OCI-LY1 (cell line): Measurements from ENCODE around the gene ARV1.

Experiments
- H2AFZ ChIP-seq: fragments of 200-600 bp; sonication (generic), shearing (Covaris generic); 2 replicates; pipeline ENCODE4 v1.6.0; 2014; ENCODE audit warnings: antibody characterized with exemption, mild to moderate bottlenecking, low read length
- H3F3A ChIP-seq: fragments of 200-600 bp; sonication (generic), shearing (Covaris generic); 2 replicates; pipeline ENCODE4 v1.6.0; 2014; ENCODE audit warnings: mild to moderate bottlenecking, antibody characterized with exemption, low read length, moderate library complexity; ENCODE audit not compliant: insufficient read depth
- H3K27ac ChIP-seq: fragments of 200-600 bp; sonication (generic); 2 replicates; pipeline ENCODE4 v1.5.1; 2014; ENCODE audit warnings: low read length, mixed run types, mild to moderate bottlenecking, low read depth; ENCODE audit not compliant: poor library complexity, severe bottlenecking
- H3K27me3 ChIP-seq: fragments of 200-600 bp; sonication (generic); 2 replicates; pipeline ENCODE4 v1.6.0; 2014; ENCODE audit warnings: antibody characterized with exemption, mild to moderate bottlenecking, low read length, moderate library complexity; ENCODE audit not compliant: insufficient read depth
- H3K36me3 ChIP-seq: fragments of 200-600 bp; sonication (generic); 2 replicates; pipeline ENCODE4 v1.6.1; 2014; ENCODE audit warnings: mild to moderate bottlenecking, antibody characterized with exemption, low read length, moderate library complexity, mixed read lengths; ENCODE audit not compliant: insufficient read depth
- H3K4me1 ChIP-seq: fragments of 200-600 bp; sonication (generic); 2 replicates; pipeline ENCODE4 v1.5.1; 2014; ENCODE audit warnings: mild to moderate bottlenecking, low read length, moderate library complexity; ENCODE audit not compliant: insufficient read depth, severe bottlenecking
- H3K4me2 ChIP-seq: fragments of 200-600 bp; sonication (generic), shearing (Covaris generic); 2 replicates; pipeline ENCODE4 v1.6.1; 2014; ENCODE audit warnings: low read length
- H3K4me3 ChIP-seq: fragments of 200-600 bp; sonication (generic); 2 replicates; pipeline ENCODE4 v1.5.1; 2014; ENCODE audit warnings: low read length, low read depth, mild to moderate bottlenecking, mixed read lengths; ENCODE audit not compliant: poor library complexity, severe bottlenecking
- H3K79me2 ChIP-seq: fragments of 200-600 bp; shearing (Covaris generic); 2 replicates; pipeline ENCODE4 v1.6.1; 2016; ENCODE audit warnings: mixed run types, low read length, mixed read lengths; ENCODE audit not compliant: insufficient read depth
- H3K9ac ChIP-seq: fragments of 200-600 bp; sonication (generic), shearing (Covaris generic); 2 replicates; pipeline ENCODE4 v1.6.1; 2014; ENCODE audit warnings: mild to moderate bottlenecking, low read length, mixed read lengths
- H3K9me2 ChIP-seq: fragments of 200-600 bp; sonication (generic), shearing (Covaris generic); 2 replicates; pipeline ENCODE4 v1.6.1; 2014; ENCODE audit warnings: low read depth, mild to moderate bottlenecking, low read length, mixed read lengths
- H3K9me3 ChIP-seq: fragments of 200-600 bp; shearing (Covaris generic); 2 replicates; pipeline ENCODE4 v1.6.1; 2014; ENCODE audit warnings: low read length, mixed read lengths
- H4K20me1 ChIP-seq: fragments of 200-600 bp; sonication (generic), shearing (Covaris generic); 2 replicates; pipeline ENCODE4 v1.6.0; 2016; ENCODE audit warnings: mild to moderate bottlenecking, low read length; ENCODE audit not compliant: insufficient read depth
- EZH2 ChIP-seq: fragments of 200-600 bp; sonication (generic), shearing (Covaris generic); IDR thresholded peaks from 2 replicates; pipeline ENCODE4 v1.8.0; 2017; ENCODE audit warnings: borderline replicate concordance, mixed run types, mild to moderate bottlenecking, antibody characterized with exemption, low read length, moderate library complexity, mixed read lengths
- TF ChIP-seq, protein P1 (sequence below): fragments of 200-600 bp; sonication (generic), shearing (Covaris generic); IDR thresholded peaks from 2 replicates; pipeline ENCODE4 v1.5.1; 2017; ENCODE audit warnings: mild to moderate bottlenecking, antibody characterized with exemption, low read length, moderate library complexity, mixed read lengths

ARV1 gene

GRCh38 chr1:230948301-230948700 is 30.6 kb upstream of the ARV1 start:
- Histone ChIP-seq H3K27ac (no peak overlapping the region), H3K27me3 (no peaks in the 10 kb centered on the region), H3K9me2 (no peaks in the 10 kb centered on the region), H3K9me3 (no peaks in the 10 kb centered on the region), H3K36me3 (peaks cover 25% of the 10 kb centered on the region), H4K20me1 (no peaks in the 10 kb centered on the region), H3K4me1 (peaks cover 7% of the 10 kb centered on the region), H2AFZ (no peak overlapping the region), H3K4me3 (no peak overlapping the region), H3K79me2 (no peaks in the 10 kb centered on the region), H3F3A (no peaks in the 10 kb centered on the region), H3K4me2 (no peak overlapping the region), H3K9ac (no peak overlapping the region)
- TF ChIP-seq, protein P1, sequence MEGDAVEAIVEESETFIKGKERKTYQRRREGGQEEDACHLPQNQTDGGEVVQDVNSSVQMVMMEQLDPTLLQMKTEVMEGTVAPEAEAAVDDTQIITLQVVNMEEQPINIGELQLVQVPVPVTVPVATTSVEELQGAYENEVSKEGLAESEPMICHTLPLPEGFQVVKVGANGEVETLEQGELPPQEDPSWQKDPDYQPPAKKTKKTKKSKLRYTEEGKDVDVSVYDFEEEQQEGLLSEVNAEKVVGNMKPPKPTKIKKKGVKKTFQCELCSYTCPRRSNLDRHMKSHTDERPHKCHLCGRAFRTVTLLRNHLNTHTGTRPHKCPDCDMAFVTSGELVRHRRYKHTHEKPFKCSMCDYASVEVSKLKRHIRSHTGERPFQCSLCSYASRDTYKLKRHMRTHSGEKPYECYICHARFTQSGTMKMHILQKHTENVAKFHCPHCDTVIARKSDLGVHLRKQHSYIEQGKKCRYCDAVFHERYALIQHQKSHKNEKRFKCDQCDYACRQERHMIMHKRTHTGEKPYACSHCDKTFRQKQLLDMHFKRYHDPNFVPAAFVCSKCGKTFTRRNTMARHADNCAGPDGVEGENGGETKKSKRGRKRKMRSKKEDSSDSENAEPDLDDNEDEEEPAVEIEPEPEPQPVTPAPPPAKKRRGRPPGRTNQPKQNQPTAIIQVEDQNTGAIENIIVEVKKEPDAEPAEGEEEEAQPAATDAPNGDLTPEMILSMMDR: no peak
- no peak for TF ChIP-seq EZH2

DNA sequence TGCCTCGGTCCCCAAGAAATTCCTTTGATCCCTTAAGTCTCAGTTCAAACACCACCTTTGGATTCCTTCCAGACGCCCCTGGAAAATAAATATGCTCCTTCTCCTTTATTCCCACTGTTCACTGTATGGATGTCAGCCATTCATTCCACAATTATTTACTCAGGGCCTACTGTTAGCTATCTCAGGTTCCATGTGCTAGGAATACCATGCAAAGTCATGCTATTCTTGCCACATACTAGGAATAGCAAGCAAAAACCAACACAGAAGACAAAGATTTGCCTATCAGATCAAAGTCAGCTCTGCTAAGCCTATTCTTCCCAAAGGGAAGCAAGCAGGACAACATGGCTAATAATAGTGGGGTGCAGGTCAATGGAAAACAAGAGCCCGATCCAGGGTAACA is 30.0 kb upstream of the ARV1 start:
- no peak overlapping the region for H3K4me2 ChIP-seq
- TF ChIP-seq EZH2: no peak
- TF ChIP-seq, protein P1: no peak
- peaks cover 7% of the 10 kb centered on the region for H3K4me1 ChIP-seq
- H2AFZ ChIP-seq: no peak overlapping the region
- H4K20me1 ChIP-seq: no peaks in the 10 kb centered on the region
- H3K4me3 ChIP-seq: no peak overlapping the region
- H3F3A ChIP-seq: no peaks in the 10 kb centered on the region
- no peak overlapping the region for H3K27ac ChIP-seq
- H3K9ac ChIP-seq: no peak overlapping the region
- no peaks in the 10 kb centered on the region for H3K27me3 ChIP-seq
- no peaks in the 10 kb centered on the region for H3K9me2 ChIP-seq
- no peaks in the 10 kb centered on the region for H3K79me2 ChIP-seq
- no peaks in the 10 kb centered on the region for H3K9me3 ChIP-seq
- H3K36me3 ChIP-seq: peaks cover 25% of the 10 kb centered on the region; the same call in 1 of the 2 replicates

DNA sequence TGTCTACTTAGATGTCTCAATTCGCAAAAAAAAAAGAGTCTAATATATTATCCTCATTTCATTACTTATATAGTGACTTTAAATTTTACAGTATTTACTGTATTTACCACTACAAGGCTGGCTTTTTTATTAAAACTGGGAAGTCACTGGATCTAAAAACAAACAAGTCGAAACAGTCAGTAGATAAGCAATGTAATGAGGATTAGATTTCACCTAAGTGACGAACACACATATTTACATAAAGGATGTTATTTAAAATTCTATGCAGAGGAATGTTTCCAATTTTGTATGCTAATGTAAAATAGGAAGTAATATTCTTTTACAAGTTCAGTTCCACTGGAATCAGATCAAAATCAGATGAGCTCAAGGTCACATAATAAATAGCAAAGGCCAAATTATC is 28.5 kb upstream of the ARV1 start:
- TF ChIP-seq, protein P1: no peak
- no peak for TF ChIP-seq EZH2
- Histone ChIP-seq H3K27me3 (no peaks in the 10 kb centered on the region), H3K9me2 (no peaks in the 10 kb centered on the region), H3K79me2 (no peaks in the 10 kb centered on the region), H3F3A (no peaks in the 10 kb centered on the region), H3K36me3 (peaks cover 30% of the 10 kb centered on the region; the same call in 1 of the 2 replicates), H3K27ac (no peak overlapping the region), H3K4me1 (peaks cover 7% of the 10 kb centered on the region), H2AFZ (no peak overlapping the region), H3K4me3 (no peak overlapping the region), H3K9me3 (no peaks in the 10 kb centered on the region), H4K20me1 (no peaks in the 10 kb centered on the region), H3K9ac (no peak overlapping the region), H3K4me2 (no peak overlapping the region)
